Activated CD8-positive, alpha-beta memory T cell treated with anti-CD3 and anti-CD28 coated beads, Interleukin-2, amount 50 U/mL, for 1 hour (primary cell): Measurements from ENCODE around the gene CACNA1D.

Experiments
- DNase-seq: peaks from one replicate; pipeline ENCODE4 v3.0.0-alpha.2; 2020; ENCODE audit errors: extremely low read depth

CACNA1D gene

GRCh38 chr3:53577506-53577905 lies 83.1 kb downstream of the CACNA1D start:
- no peak for DNase-seq

GRCh38 chr3:53579636-53580035 lies 85.2 kb downstream of the CACNA1D start:
- DNase-seq = no peak

GRCh38 chr3:53581671-53582070 lies 87.3 kb downstream of the CACNA1D start:
- DNase-seq = no peak

- DNase-seq = no peak
Measured at GRCh38 chr3:53583161-53583690, 88.8 kb downstream of the CACNA1D start.

- no peak for DNase-seq
Measured at GRCh38 chr3:53585049-53585448, 90.6 kb downstream of the CACNA1D start.

- DNase-seq = no peak
Measured at GRCh38 chr3:53585627-53586026, 91.2 kb downstream of the CACNA1D start.

- DNase-seq = no peak
Measured at GRCh38 chr3:53588122-53588521, 93.7 kb downstream of the CACNA1D start.

- no peak for DNase-seq
Measured at GRCh38 chr3:53589201-53589600, 94.8 kb downstream of the CACNA1D start.

- no peak for DNase-seq
Measured at GRCh38 chr3:53589806-53590205, 95.4 kb downstream of the CACNA1D start.

- no peak for DNase-seq
Measured at GRCh38 chr3:53590606-53591005, 96.2 kb downstream of the CACNA1D start.

- DNase-seq = no peak
Measured at GRCh38 chr3:53591646-53592045, 97.2 kb downstream of the CACNA1D start.

- DNase-seq = no peak
Measured at GRCh38 chr3:53592862-53593261, 98.5 kb downstream of the CACNA1D start.

GRCh38 chr3:53593611-53594010 lies 99.2 kb downstream of the CACNA1D start:
- no peak for DNase-seq

GRCh38 chr3:53594276-53594675 lies 99.9 kb downstream of the CACNA1D start:
- DNase-seq = no peak

- no peak for DNase-seq
Measured at GRCh38 chr3:53595660-53596059, 101.2 kb downstream of the CACNA1D start.

- no peak for DNase-seq
Measured at GRCh38 chr3:53597136-53597915, 102.9 kb downstream of the CACNA1D start.

- DNase-seq = no peak
Measured at GRCh38 chr3:53599771-53600170, 105.4 kb downstream of the CACNA1D start.

- no peak for DNase-seq
Measured at GRCh38 chr3:53602866-53603265, 108.5 kb downstream of the CACNA1D start.

- DNase-seq = no peak
Measured at GRCh38 chr3:53604232-53604631, 109.8 kb downstream of the CACNA1D start.

GRCh38 chr3:53606793-53607192 lies 112.4 kb downstream of the CACNA1D start:
- DNase-seq = no peak

- DNase-seq = no peak
Measured at GRCh38 chr3:53612508-53612907, 118.1 kb downstream of the CACNA1D start.

- DNase-seq = no peak
Measured at GRCh38 chr3:53613125-53613524, 118.7 kb downstream of the CACNA1D start.

- no peak for DNase-seq
Measured at GRCh38 chr3:53614307-53614706, 119.9 kb downstream of the CACNA1D start.

- DNase-seq = no peak
Measured at GRCh38 chr3:53616321-53616720, 121.9 kb downstream of the CACNA1D start.
